H1 (cell line): ENCODE measurements around the gene MGAT5. TPM values are rescaled to one million over a fixed set of nuclear protein-coding genes. Genes with fewer than 3 reads are reported as not detected.

Source experiments
- CTCF ChIA-PET: fragments of 300-600 bp; sonication (Branson Sonifier 250); formaldehyde crosslinking; loops from one replicate; lab custom pipeline; 2021; ENCODE audit not compliant: partially characterized antibody; lab: Charles Lee
- POLR2A ChIA-PET: fragments of 300-600 bp; sonication (Branson Sonifier 250); formaldehyde crosslinking; loops from one replicate; lab custom pipeline; 2021; ENCODE audit warnings: inconsistent platforms; ENCODE audit not compliant: partially characterized antibody; lab: Charles Lee
- DNase-seq, 2 experiments: peaks; one replicate each; pipeline versions ENCODE4 v3.0.0 to v3.0.0-alpha.2; 2010 to 2022; ENCODE audit warnings: low spot score in 2 of 2, low read depth in 1 of 2, mixed read lengths in 1 of 2
- FAIRE-seq: peaks from 2 replicates; lab custom pipeline; 2011; peaks lifted over from hg19 to GRCh38; lab: Jason Lieb, UNC
- H2AFZ ChIP-seq: 2 replicates; pipeline ENCODE4 v1.8.1; 2012; ENCODE audit warnings: low read length, inconsistent platforms
- H2AK5ac ChIP-seq: 2 replicates; pipeline ENCODE4 v1.6.1; 2013; ENCODE audit warnings: low read depth, low read length
- H2BK120ac ChIP-seq: replicated peaks from 2 replicates; pipeline ENCODE3; 2013; ENCODE audit warnings: low read depth, low read length, inconsistent platforms
- H2BK12ac ChIP-seq: 2 replicates; pipeline ENCODE4 v1.6.1; 2013; ENCODE audit warnings: low read depth, low read length
- H2BK15ac ChIP-seq: 2 replicates; pipeline ENCODE4 v1.6.1; 2013; ENCODE audit warnings: low read length
- H2BK20ac ChIP-seq: 2 replicates; pipeline ENCODE4 v1.6.1; 2013; ENCODE audit warnings: low read length
- H2BK5ac ChIP-seq: 2 replicates; pipeline ENCODE4 v1.6.1; 2013; ENCODE audit warnings: low read depth, low read length
- H3K14ac ChIP-seq: 2 replicates; pipeline ENCODE4 v1.6.1; 2013; ENCODE audit warnings: inconsistent platforms; ENCODE audit not compliant: insufficient read length
- H3K18ac ChIP-seq: 2 replicates; pipeline ENCODE4 v1.6.1; 2013; ENCODE audit warnings: low read length; ENCODE audit errors: extremely low read depth
- H3K23ac ChIP-seq: 2 replicates; pipeline ENCODE4 v1.6.1; 2013; ENCODE audit warnings: inconsistent platforms; ENCODE audit not compliant: insufficient read length
- H3K23me2 ChIP-seq: 2 replicates; pipeline ENCODE4 v1.6.1; 2013; ENCODE audit warnings: low read depth, low read length
- H3K27ac ChIP-seq: 2 replicates; pipeline ENCODE4 v1.6.1; 2011; ENCODE audit warnings: low read depth, low read length, inconsistent platforms
- H3K27me3 ChIP-seq, 4 experiments: replicated peaks in 1 of 4; 1 replicate in 1 of 4; 2 replicates in 3 of 4; pipeline versions ENCODE4 v1.6.1 to v1.8.1; 2011 to 2013; ENCODE audit warnings: low read length in 3 of 4, mild to moderate bottlenecking in 3 of 4, inconsistent platforms in 2 of 4, mixed read lengths in 2 of 4, moderate library complexity in 1 of 4; ENCODE audit not compliant: control insufficient read depth in 3 of 4, insufficient read depth in 3 of 4; ENCODE audit errors: extremely low read depth in 1 of 4
- H3K36me3 ChIP-seq, 4 experiments: 2 replicates each; pipeline versions ENCODE4 v1.6.1 to v1.8.1; 2011 to 2013; ENCODE audit warnings: mild to moderate bottlenecking in 4 of 4, low read length in 3 of 4, moderate library complexity in 2 of 4, control low read depth in 1 of 4, inconsistent platforms in 1 of 4; ENCODE audit not compliant: insufficient read depth in 4 of 4, control insufficient read depth in 2 of 4
- H3K4ac ChIP-seq: replicated peaks from 2 replicates; pipeline ENCODE3; 2013; ENCODE audit warnings: low read length, low read depth, mixed read lengths, inconsistent platforms; ENCODE audit not compliant: insufficient read length
- H3K4me1 ChIP-seq, 4 experiments: replicated peaks in 1 of 4; 1 replicate in 1 of 4; 2 replicates in 3 of 4; pipeline versions ENCODE4 v1.6.1 to v1.8.1; 2011 to 2013; ENCODE audit warnings: low read length in 3 of 4, inconsistent platforms in 2 of 4, mixed read lengths in 1 of 4; ENCODE audit not compliant: insufficient read depth in 4 of 4, control insufficient read depth in 3 of 4
- H3K4me2 ChIP-seq, 2 experiments: 2 replicates each; pipeline versions ENCODE4 v1.6.1 to v1.8.1; 2011 to 2013; ENCODE audit warnings: low read depth in 2 of 2, low read length in 2 of 2, control low read depth in 1 of 2, inconsistent platforms in 1 of 2, mild to moderate bottlenecking in 1 of 2; ENCODE audit not compliant: insufficient read depth in 1 of 2
- H3K4me3 ChIP-seq, 4 experiments: fragments of 200-600, 300-600 bp in 1 of 4; sonication (generic), shearing (Covaris generic), sonication (Bioruptor Twin) in 1 of 4; 2 replicates each; pipeline versions ENCODE4 v1.5.1 to v1.8.1; 2011 to 2016; ENCODE audit warnings: low read length in 4 of 4, low read depth in 3 of 4, control low read depth in 2 of 4, inconsistent platforms in 2 of 4, mild to moderate bottlenecking in 2 of 4, mixed read lengths in 1 of 4, moderate library complexity in 1 of 4; ENCODE audit not compliant: insufficient read depth in 2 of 4; ENCODE audit errors: extremely low read depth in 1 of 4
- H3K56ac ChIP-seq: replicated peaks from 2 replicates; pipeline ENCODE3; 2013; ENCODE audit warnings: low read depth, mild to moderate bottlenecking, mixed read lengths, low read length, inconsistent platforms; ENCODE audit not compliant: insufficient read length
- H3K79me1 ChIP-seq: 2 replicates; pipeline ENCODE4 v1.6.1; 2013; ENCODE audit warnings: low read depth, low read length, control low read depth
- H3K79me2 ChIP-seq, 2 experiments: 2 replicates each; pipeline versions ENCODE4 v1.6.1 to v1.8.1; 2012 to 2013; ENCODE audit warnings: low read length in 2 of 2, mild to moderate bottlenecking in 2 of 2, inconsistent platforms in 1 of 2; ENCODE audit not compliant: insufficient read depth in 2 of 2, control insufficient read depth in 1 of 2
- H3K9ac ChIP-seq, 4 experiments: replicated peaks in 1 of 4; 1 replicate in 1 of 4; 2 replicates in 3 of 4; pipeline versions ENCODE4 v1.6.1 to v1.8.1; 2011 to 2013; ENCODE audit warnings: low read depth in 3 of 4, low read length in 3 of 4, control low read depth in 2 of 4, mild to moderate bottlenecking in 2 of 4, moderate library complexity in 2 of 4, inconsistent platforms in 1 of 4; ENCODE audit errors: extremely low read depth in 1 of 4
- H3K9me3 ChIP-seq, 2 experiments: 2 replicates each; pipeline versions ENCODE4 v1.6.1 to v1.8.1; 2012 to 2013; ENCODE audit warnings: mild to moderate bottlenecking in 2 of 2, moderate library complexity in 2 of 2, control low read depth in 1 of 2, inconsistent platforms in 1 of 2, low read depth in 1 of 2, low read length in 1 of 2, mixed read lengths in 1 of 2; ENCODE audit not compliant: insufficient read depth in 2 of 2
- H4K20me1 ChIP-seq, 2 experiments: replicated peaks in 1 of 2; 2 replicates each; pipeline versions ENCODE3 to v1.8.1; 2011 to 2013; ENCODE audit warnings: inconsistent platforms in 2 of 2, low read length in 2 of 2, mild to moderate bottlenecking in 1 of 2; ENCODE audit not compliant: insufficient read depth in 2 of 2, control insufficient read depth in 1 of 2
- H4K5ac ChIP-seq: 2 replicates; pipeline ENCODE4 v1.6.1; 2013; ENCODE audit warnings: low read length, low read depth, mixed read lengths, inconsistent platforms; ENCODE audit not compliant: insufficient read length
- H4K8ac ChIP-seq: 2 replicates; pipeline ENCODE4 v1.8.0; 2013; ENCODE audit warnings: mild to moderate bottlenecking, moderate library complexity, low read length, inconsistent platforms; ENCODE audit not compliant: insufficient read depth; ENCODE audit errors: extremely low read depth
- H4K91ac ChIP-seq: replicated peaks from 2 replicates; pipeline ENCODE3; 2013; ENCODE audit warnings: low read length, mixed read lengths, inconsistent platforms; ENCODE audit not compliant: insufficient read length
- CREB1 ChIP-seq: IDR thresholded peaks from 2 replicates; pipeline ENCODE4 v1.6.1; 2012; ENCODE audit warnings: inconsistent platforms
- EZH2 ChIP-seq: fragments of 200-600 bp; sonication (generic); IDR thresholded peaks from 2 replicates; pipeline ENCODE4 v1.7.1; 2012; ENCODE audit warnings: low read depth, mild to moderate bottlenecking, moderate library complexity, low read length, inconsistent platforms; ENCODE audit not compliant: severe bottlenecking
- KDM5A ChIP-seq: fragments of 200-600 bp; IDR thresholded peaks from 2 replicates; pipeline ENCODE4 v1.7.1; 2012; ENCODE audit warnings: mild to moderate bottlenecking, low read length, inconsistent platforms, mixed read lengths
- RAD21 ChIP-seq, 2 experiments: IDR thresholded peaks in 1 of 2; conservative IDR thresholded peaks in 1 of 2; 2 replicates each; pipeline ENCODE4 v1.6.1; 2011; ENCODE audit warnings: low read depth in 2 of 2, low read length in 2 of 2, improper control_type of control experiment in 1 of 2, inconsistent platforms in 1 of 2, mild to moderate bottlenecking in 1 of 2, moderate library complexity in 1 of 2
- SAP30 ChIP-seq: fragments of 300-600 bp; sonication (generic); IDR thresholded peaks from 2 replicates; pipeline ENCODE4 v1.7.1; 2012; ENCODE audit warnings: low read length, moderate library complexity, mild to moderate bottlenecking, inconsistent platforms; ENCODE audit not compliant: insufficient read depth, insufficient replicate concordance
- SP1 ChIP-seq: IDR thresholded peaks from 2 replicates; pipeline ENCODE4 v1.6.1; 2011; ENCODE audit warnings: low read depth, low read length
- TCF12 ChIP-seq: IDR thresholded peaks from 2 replicates; pipeline ENCODE4 v1.6.1; 2011; ENCODE audit warnings: low read depth, mild to moderate bottlenecking, low read length
- WGBS, 2 experiments: shearing (Covaris generic) in 1 of 2; methylation state at CpG; one replicate each; pipeline versions ENCODE4 v1.1.6 to v1.1.7; 2013 to 2015; ENCODE audit warnings: low lambda C conversion rate in 2 of 2, mixed read lengths in 2 of 2, inconsistent platforms in 1 of 2, low coverage in 1 of 2, missing lambda C conversion rate in 1 of 2; ENCODE audit not compliant: insufficient replicate concordance in 2 of 2, insufficient coverage in 1 of 2, insufficient read length in 1 of 2; ENCODE audit errors: extremely low coverage in 1 of 2, missing lambda C conversion rate in 1 of 2; 5-methylcytosine and 5-hydroxymethylcytosine counted together
- polyA plus RNA-seq, 7 experiments: library from polyadenylated mRNA; depleted of rRNA in 3 of 7; stranded (reverse) in 5 of 7; unstranded in 2 of 7; fragments of >200 nt in 5 of 7; fragments of 200-250 nt in 2 of 7; gene quantifications; 1 replicate in 5 of 7; 2 replicates in 1 of 7; 4 replicates in 1 of 7; pipeline versions ENCODE4 v1.2.1 to v1.2.3, GENCODE V29; 2011 to 2013; ENCODE audit warnings: missing spikeins in 2 of 7, mixed read lengths in 2 of 7
- total RNA-seq: library from RNA; stranded (reverse); fragmentation: NEBNext Ultra II Directional; extraction: Animal tissue kit (Norgen Biotek cat#: 25700); gene quantifications from 2 replicates; pipeline ENCODE4 v1.2.1, GENCODE V29; 2021

The MGAT5 gene
- total and polyA plus RNA-seq, 2 of the 8 experiments (the other 6 are each of a cell fraction or from before 2014, with no cell fraction given): 11.2 to 49.2 TPM

DNA sequence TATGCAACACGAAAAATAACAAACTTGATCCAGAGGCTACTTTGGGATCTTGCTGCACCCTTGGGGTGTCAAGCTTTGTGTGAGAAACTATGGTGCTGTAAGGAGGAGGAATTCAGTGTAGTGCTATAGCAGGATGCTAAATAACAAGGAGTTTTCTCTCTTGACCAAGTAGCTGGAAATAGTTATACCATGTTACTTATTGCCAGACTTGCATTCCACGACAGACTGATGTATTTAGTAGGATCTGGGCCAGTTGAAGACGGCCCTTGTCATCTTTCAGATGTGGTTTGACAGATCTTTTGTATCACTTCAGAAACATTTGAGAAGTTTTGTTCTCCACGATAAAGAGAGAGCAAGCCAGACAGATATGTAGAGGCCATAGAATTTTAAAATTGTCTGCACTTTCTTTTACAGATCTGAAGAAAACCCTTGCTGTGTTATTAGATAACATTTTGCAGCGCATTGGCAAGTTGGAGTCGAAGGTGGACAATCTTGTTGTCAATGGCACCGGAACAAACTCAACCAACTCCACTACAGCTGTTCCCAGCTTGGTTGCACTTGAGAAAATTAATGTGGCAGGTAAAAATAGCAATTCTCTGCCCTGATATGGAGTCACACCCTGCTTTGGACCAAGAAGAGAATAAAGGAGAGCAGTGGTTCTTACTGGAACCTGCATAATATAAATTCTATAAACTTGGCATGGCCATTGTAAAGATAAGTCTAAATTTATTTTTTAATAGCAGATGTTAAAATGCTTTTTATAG lies 16.3 kb downstream of the MGAT5 start:
- Histone ChIP-seq H3K56ac (no peak overlapping the region), H3K9ac (no peak overlapping the region), H3K4me2 (no peak overlapping the region), H2BK120ac (no peak overlapping the region), H3K79me2 (no peaks in the 10 kb centered on the region; a peak in 1 of 4 replicates), H3K23ac (no peak overlapping the region), H2BK12ac (no peak overlapping the region), H3K79me1 (no peaks in the 10 kb centered on the region), H3K27me3 (no peaks in the 10 kb centered on the region), H2AK5ac (no peak overlapping the region), H2AFZ (no peak overlapping the region), H2BK15ac (no peak overlapping the region), H3K9me3 (no peaks in the 10 kb centered on the region), H3K18ac (no peak overlapping the region), H3K4me3 (no peak overlapping the region), H4K8ac (no peak overlapping the region), H3K23me2 (no peaks in the 10 kb centered on the region), H3K27ac (no peak overlapping the region), H4K5ac (no peak overlapping the region), H3K4ac (no peak overlapping the region), H3K14ac (no peak overlapping the region), H4K20me1 (peaks cover 8 to 12% of the 10 kb centered on the region in 2 experiments), H3K36me3 (peaks cover 0 to 6% (median 0%) of the 10 kb centered on the region in 4 experiments; a peak in 1 of 8 replicates), H4K91ac (no peak overlapping the region), H2BK5ac (no peak overlapping the region), H3K4me1 (peaks cover 0 to 2% (median 0%) of the 10 kb centered on the region in 4 experiments; a peak in 1 of 7 replicates), H2BK20ac (no peak overlapping the region)
- ChIA-PET POLR2A (no interaction called here), CTCF (interaction anchor here (0.9 to 2.6 kb wide), 4 partner anchors 8 to 383 kb away, joined by 3 to 11 read pairs (median 6); no protein-coding TSS in a partner anchor)
- WGBS, 2 experiments: 92% methylated on average over 7 of the region's 7 CpGs; no CpG with 5 or more reads in 1 of the 2 experiments
- DNase-seq (no peak), FAIRE-seq (no peak)
- TF ChIP-seq KDM5A (no peak), SP1 (no peak), RAD21 (IDR thresholded peaks at IDR 0.05 in 1 of 2, conservative IDR thresholded peaks at IDR 0.05 in 1 of 2; ENCODE audit: low read depth in 2 of 2, low read length in 2 of 2) (no peak), TCF12 (no peak), CREB1 (no peak), SAP30 (no peak), EZH2 (no peak)
